HG02884 (cell line): Measurements from ENCODE around the gene ZNF121.
"Not testable (repeated sequence)": the region's sequence is repeated elsewhere in the genome, so short reads cannot be mapped to it uniquely, and the experiment has no call there.

Experiments used
- ATAC-seq: cut with Tn5 transposase; IDR thresholded peaks from one replicate; pipeline ENCODE4 v1.9.1; 2021; ENCODE audit warnings: mild to moderate bottlenecking, moderate library complexity; ENCODE audit not compliant: unreplicated experiment

The ZNF121 gene

DNA sequence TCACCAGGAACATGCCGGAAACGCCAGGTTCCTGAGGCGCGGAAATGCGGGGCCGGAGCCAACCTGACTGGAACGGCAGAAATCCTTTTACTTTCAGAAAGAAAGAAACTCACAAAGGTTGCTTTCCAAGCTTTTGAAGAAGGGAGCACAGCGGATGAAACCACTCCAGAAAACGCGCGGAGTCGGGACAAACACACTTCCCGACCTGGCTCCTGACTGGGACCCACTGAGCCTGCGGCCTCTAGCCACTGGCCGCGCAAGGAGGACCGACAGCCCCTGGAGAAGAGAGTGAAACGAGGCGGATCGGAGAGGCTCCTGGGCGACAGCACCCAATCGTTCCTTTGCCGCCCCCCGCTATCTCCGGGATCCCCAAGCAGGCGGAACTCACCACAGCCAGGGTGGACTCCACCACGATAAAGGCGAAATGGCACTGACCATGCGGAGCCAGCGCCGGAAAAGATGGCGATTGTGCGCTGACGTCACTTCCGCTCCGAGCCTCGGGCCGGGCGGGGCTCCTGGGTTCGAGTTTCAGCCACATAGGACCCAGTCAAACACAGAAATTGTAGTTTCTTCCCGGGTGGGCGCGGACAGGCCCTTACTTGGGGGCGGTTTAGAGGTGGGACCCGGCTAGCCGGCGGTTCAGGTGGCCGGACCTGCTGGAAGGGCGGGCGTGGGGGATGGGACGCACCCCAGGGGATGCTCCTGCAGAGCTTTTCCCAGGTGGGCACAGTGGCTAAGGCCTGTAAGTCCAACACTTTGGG lies at the start of gene ZNF121:
Gene ZNF121, minus strand, starts transcription at position 432 of the 761 bp plus-strand sequence. CDS start 16,407 bp downstream, outside the sequence.
- ATAC-seq, result peak; percentile 82

DNA sequence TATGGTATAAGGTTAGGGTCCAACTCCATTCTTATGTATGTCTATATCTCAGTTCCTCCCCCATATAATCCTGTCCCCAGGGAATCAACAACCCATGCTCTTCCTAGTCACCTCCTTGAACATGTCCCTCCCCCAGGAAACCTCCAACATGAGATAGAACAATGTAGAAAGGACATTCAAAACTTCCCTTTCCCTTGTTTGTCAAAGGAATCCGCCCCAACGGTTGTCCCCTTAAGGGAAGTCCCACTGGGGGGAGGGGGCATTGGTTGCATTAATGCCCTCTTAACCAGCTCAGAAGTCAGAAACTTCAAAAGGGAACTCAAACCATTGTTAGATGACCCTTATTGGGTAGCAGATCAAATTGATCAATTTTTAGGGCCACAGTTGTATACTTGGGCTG lies 43.6 kb upstream of the ZNF121 start:
- ATAC-seq, result no peak

DNA sequence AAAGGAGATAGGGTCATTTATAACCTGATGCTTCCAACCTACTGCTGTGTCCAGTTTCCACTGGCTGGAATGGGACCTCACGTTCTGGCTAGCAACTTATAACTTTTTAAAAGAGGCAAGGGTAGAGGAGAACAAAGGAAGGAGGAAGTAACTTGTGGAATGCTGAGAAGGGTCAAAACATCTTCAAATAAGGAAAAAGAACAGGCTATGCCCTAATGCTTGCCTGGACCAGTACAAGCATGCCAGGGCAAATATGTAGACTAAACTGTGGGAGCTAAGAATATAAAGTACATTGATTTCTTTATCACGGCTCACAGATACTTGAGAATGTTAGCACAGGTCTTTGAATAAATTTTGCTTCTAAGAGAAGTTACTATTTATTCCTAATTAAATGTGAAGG lies 38.2 kb upstream of the ZNF121 start:
- ATAC-seq, result no peak

DNA sequence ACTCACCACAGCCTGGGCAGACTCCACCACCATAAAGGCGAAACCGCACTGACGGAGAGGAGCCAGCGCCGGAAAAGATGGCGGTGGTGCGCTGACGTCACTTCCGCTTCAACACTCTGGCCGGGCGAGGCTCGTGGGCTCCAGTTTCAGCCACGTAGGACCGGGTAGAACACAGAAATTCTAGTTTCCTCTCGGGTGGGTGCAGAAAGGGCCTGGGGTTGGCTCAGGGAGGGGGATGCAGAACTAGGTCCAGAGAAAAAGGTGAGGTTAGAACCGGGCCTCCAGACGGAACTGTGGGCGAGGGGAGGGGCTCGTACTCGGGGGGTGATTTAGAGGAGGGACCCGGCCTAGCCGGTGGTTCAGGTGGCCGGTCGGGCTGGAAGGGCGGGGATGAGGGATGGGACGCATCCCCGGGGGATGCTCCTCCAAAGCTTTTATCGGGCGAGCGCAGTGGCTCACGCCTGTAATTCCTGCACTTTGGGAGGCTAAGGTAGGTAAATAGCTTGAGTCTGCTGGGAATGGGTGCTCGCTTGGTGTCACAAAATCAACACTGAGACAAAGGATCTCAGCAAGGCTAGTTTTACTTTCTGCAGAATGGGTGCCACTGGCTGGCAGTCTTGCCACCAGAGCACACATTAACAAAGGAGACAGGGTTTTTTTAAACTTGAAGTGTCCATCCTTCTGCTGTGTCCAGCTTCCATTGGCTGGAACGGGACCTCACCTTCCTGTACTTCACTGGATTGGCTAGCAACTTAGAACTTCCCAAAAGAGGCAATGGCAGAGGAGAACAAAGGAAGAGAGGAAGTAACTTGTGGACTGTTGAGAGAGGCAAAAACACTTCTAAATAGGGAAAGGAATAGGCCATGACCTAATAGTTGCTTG lies 37.1 kb upstream of the ZNF121 start, which contains the start of gene ZNF561:
Gene ZNF561, minus strand, starts transcription at position 77 of the 882 bp plus-strand sequence. CDS start 1,776 bp downstream, outside the sequence.
- peak; percentile 69 for ATAC-seq

DNA sequence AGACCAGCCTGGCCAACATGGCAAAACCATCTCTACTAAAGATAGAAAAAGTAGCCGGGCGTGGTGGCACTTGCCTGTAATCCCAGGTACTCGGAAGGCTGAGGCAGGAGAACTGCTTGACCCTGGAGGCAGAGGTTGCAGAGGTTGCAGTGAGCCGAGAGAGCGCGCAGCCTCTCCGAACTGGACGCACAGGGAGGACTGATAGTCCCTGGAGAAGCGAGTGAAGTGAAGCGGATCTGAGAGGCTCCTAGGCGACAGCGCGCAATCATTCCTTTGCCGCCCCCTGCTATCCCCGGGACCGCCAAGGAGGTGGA lies 36.5 kb upstream of the ZNF121 start:
- no peak for ATAC-seq

DNA sequence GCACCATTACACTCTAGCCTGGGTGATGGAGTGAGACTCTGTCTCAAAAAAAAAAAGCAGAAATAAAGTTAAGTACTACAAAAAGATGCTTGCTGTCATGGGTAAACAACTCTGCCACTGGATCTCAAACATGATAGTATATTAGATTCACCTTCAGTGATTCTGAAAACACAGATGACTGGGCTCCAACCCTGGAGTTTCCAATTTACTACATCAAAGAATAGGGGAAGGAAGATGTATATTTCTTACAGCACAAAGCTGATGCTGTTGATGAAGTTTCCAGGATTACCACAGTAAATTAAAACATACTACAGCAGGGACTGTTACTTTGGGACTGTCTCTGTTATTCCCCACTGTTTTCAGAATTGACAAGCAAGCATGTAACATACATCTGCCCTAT lies 31.5 kb upstream of the ZNF121 start:
- ATAC-seq, result no peak

DNA sequence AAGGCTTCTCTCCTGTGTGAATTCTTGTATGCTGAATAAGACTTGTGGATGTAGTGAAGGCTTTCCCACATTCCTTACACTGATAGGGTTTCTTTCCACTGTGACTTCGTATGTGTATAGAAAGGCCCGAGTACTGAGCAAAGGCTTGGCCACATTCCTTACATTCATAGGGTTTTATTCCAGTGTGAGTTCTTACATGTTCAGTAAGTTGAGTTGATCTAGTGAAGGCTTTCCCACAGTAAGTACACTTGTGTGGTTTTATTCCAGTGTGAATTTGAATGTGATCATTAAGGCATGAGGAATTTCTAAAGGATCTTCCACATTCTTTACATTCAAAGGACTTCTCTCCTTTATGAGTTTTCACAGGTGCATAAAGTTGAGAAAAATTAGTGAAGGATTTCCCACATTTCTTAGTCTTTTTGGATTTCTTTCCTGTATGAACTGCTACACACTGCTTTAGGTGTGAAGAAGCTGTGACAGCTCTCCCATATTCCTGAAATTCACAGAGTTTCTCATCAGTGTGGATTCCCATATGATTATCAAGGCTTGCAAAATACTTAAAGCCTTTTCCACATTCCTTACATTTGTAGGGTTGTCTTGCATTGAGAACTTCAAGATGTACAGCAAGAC lies 26.3 kb upstream of the ZNF121 start:
- ATAC-seq, result no peak

DNA sequence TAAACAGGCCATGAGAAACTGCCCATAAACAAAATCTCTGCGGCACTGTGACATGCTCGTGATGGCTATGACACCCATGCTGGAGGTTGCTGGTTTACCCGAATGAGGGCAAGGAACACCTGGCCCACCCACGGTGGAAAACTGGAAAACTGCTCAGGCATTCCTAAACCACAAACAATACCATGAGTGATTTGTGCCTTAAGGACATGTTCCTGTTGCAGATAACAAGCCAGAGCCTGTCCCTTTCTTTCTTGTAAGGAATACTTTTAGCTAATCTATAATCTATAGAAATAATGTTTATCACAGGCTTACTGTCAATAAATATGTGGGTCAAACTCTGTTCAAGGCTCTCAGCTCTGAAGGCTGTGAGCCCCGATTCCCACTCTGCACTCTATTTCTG lies 24.6 kb upstream of the ZNF121 start:
- no peak for ATAC-seq

DNA sequence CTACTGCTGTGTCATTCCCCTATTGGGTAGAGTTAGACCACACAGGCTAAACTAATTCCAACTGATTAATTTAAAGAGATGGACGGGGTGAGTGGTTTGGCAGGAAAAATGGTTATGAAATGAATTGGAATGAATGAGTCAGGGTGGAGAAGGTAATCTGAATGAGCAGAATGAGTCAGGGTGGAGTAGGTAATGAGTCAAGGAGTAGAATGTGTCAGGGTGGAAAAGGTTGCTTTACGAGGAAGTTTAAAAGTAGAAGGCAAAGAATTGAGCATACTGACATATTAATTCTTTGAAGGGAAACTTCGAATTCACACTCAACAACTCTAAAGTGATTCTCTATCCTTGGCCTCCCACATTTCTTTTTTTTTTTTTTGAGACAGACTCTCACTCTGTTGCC lies 12.7 kb upstream of the ZNF121 start:
- ATAC-seq, result no peak

DNA sequence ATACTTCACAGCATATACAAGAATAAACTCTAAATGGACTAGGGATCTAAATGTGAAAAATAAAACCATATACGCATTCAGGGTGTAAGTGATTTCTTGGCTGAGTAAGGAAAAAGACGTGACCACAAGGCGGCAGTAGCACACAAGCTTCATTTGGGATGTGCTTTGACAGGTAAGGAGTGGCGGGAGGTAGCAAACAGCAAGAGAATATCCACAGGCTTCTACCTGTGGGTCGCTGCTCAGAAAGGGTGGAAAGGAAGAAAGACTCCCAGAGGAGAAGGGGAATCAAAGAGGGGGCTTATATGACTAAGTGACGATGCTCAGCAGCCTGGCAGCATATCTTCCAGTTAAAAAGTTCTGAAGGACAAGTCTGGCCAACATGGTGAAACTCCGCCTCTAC lies 2.5 kb upstream of the ZNF121 start:
- no peak for ATAC-seq

DNA sequence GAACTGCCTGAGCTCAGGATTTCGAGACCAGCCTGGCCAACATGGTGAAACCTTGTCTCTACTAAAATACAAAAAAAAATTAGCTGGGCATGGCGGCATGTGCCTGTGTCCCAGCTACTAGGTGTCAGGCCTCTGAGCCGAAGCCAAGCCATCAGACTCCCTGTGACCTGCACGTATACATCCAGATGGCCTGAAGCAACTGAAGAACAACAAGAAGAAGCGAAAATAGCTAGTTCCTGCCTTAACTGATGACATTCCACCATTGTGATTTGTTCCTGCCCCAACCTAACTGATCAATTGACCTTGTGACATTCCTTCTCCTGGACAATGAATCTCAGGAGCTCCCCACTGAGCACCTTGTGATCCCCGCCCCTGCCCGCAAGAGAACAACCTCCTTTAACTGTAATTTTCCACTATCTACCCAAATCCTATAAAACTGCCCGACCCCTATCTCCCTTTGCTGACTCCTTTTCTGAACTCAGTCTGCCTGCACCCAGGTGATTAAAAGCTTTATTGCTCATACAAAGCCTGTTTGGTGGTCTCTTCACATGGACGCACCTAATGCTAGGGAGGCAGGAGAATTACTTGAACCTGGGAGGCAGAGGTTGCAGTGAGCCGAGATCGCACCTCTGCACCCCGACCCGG lies 2.1 kb downstream of the ZNF121 start:
- not testable (repeated sequence) for ATAC-seq

DNA sequence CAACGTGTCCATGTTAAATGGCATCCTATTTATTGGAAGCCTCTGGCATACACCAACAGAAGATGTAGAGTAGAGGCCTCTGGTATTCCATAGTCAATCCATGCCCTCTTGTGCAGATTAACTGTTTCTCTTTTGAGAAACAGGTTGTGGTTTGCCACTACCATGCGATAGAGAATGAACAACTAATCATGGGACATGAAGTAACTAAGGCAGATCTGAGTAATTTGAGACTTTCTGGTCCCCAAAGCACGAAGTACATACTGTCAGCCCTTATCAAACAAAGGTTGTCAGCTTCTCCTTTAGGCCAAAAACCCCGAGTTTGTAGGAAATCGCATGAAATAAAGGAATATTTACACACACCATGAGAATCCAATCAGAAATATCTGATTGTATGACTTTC lies 3.6 kb downstream of the ZNF121 start:
- ATAC-seq, result no peak

DNA sequence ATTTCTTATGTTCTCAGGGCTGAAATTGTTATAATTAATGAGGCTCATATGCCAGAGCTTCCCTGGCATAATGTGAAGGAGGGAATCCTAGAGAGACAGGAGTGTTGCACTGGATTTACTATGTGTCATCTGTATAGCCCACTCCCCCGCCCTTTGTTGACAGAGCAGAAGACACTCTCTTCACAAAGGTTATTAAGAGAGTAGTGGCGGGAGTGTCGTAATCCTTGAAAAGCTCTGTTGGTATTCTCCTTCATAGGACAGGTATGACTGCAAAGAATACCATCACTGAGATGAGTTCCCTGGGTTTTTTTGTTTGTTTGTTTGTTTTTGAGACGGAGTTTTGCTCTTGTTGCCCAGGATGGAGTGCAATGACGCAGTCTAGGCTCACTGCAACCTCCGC lies 14.0 kb downstream of the ZNF121 start:
- ATAC-seq, result no peak

DNA sequence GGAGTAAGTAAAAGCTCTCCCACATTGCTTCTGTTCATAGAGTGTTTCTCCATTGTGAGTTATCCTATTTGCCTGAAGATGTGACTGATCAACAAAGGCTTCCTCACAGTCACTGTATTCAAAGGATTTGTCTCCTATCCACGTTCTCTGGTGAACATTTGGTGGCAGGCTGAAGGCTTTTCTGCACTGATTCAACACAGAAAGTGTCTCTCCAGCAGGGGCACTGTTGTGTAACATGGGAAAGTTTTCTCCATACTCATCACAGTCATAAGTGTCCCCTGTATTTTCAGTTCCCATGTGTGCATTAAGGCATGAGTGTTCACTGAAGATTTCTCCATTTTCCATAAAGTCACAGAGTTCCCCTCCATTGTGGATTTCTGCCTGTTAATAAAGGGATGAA lies 17.6 kb downstream of the ZNF121 start:
- ATAC-seq, result no peak

DNA sequence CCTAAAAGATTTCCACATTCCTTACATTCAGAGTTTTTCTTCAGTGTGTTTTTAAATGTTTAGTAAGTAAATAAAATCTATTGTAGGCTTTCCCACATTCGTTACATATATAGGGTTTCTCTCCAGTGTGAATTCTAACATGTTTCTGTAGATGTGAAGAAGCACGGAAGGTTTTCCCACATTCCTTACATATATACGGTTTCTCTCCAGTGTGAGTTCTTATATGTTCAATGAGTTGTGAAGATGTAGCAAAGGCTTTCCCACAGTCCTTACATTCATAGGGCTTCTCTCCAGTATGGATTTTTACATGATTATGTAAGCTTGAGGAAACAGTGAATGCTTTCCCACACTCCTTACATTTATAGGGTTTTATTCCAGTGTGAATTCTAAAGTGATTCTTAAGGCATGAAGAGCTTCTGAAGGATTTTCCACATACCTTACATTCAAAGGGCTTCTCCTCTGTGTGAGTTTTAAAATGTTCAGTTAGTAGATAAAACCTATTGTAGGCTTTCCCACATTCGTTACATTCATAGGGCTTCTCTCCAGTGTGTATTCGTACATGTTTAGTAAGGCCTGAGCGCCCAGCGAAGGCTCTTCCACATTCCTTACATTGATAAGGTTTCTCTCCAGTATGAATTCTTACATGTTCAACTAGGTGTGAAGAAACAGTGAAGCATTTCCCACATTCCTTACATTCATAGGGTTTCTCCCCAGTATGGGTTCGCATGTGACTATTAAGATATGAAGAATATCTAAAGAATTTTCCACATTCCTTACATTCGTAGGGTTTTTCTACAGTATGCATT lies 18.2 kb downstream of the ZNF121 start:
- no peak for ATAC-seq

DNA sequence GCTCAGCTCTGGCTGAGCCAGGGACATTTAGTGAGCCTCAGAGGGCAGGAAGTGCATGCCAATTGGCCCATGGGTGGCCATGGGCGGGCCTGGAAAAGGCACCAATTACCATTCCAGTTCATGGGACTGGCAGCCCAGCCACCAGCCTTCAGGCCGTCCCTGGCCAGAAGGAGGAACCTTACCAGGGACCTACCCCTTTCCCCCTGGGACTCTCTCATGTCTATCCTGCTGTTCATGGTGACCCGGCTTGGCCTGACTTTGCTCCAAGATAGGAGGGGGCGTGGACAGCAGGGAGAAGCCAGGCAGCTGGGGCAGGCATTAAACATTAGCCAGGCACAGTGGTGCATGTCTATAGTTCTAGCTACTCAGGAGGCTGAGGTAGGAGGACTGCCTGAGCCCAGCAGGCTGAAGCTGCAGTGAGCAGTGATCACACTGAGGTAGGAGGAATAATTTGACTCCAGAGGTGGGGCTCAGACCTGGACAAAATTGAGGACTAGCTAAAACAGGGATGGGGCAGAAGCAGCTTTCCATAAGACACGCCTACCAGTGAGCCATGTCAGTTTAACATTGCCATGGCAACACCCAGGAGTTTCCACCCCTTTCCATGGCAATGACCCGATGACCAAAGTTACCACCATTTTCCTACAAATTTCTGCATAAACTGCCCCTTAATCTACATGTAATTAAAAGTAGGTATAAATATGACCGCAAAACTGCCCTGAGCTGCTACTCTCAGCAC lies 31.6 kb downstream of the ZNF121 start:
- no peak for ATAC-seq

DNA sequence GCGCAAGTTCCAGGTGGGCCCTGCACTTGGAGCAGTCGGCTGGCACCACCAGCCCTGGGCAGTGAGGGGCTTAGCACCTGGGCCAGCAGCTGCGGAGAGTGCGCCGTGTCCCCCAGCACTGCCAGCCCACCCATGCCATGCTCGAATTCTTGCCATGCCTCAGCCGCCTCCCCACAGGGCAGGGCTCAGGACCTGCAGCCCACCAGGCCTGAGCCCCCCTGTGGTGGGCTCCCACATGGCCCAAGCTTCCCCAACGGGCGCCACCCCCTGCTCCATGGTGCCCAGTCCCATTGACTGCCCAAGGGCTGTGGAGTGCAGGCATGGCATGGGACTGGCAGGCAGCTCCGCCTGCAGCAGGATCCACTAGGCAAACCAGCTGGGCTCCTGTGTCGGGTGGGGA lies 36.4 kb downstream of the ZNF121 start:
- no peak for ATAC-seq

DNA sequence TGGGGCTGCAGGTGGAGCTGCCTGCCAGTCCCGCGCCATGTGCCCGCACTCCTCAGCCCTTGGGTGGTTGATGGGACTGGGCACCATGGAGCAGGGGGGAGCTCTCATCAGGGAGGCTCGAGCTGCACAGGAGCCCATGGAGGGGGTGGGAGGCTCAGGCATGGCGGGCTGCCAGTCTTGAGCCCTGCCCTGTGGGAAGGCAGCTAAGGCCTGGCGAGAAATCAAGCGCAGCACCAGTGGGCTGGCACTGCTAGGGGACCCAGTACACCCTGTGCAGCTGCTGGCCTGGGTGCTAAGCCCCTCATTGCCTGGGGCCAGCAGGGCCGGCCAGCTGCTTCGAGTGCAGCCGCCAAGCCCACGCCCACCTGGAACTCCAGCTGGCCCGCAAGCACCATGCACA lies 43.0 kb downstream of the ZNF121 start:
- not testable (repeated sequence) for ATAC-seq

DNA sequence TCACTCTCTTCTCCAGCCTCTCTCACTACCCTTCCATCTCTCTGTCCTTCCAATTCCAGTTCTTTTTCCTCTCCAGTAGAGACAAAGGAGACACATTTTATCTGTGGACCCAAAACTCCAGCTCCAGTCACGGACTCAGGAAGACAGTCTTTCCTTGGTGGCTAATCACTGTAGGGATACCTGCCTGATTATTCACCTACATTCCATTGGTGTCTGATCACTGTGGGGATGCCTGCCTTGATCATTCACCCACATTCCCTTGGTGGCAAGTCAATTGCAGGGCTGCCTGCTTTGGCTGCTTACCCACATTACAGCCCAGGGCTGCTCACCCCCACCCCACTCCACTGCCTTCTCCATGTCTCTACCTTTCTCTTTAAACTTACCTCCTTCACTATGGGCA lies 44.4 kb downstream of the ZNF121 start:
- not testable (repeated sequence) for ATAC-seq

DNA sequence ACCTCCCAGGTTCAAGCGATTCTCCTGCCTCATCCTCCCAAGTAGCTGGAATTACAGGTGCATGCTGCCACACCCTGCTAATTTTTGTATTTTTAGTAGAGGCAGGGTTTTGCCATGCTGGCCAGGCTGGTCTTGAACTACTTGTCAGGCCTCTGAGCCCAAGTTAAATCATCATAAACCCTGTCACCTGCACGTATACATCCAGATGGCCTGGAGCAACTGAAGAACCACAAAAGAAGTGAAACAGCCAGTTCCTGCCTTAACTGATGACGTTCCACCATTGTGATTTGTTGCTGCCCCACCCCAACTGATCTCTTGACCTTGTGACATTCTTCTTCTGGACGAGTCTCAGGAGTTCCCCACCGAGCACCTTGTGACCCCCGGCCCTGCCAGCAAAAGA lies 45.1 kb downstream of the ZNF121 start:
- ATAC-seq, result not testable (repeated sequence)
